WTC11 (cell line): Measurements from ENCODE around the gene GAB1. TPM values are rescaled to one million over a fixed set of nuclear protein-coding genes. Genes with fewer than 3 reads are reported as not detected.

Experiments
- ATAC-seq: fragments of 200-7000 bp; cut with Tn5 transposase; 2 replicates; pipeline ENCODE4 v1.10.0; 2021; ENCODE audit warnings: mild to moderate bottlenecking, moderate library complexity
- CTCF ChIA-PET: fragments of 300-600 bp; sonication (Branson Sonifier 250); formaldehyde crosslinking; loops from one replicate; lab custom pipeline; 2021; ENCODE audit warnings: antibody characterized with exemption; lab: Charles Lee
- POLR2A ChIA-PET: fragments of 350-600 bp; sonication (Branson Sonifier 250); formaldehyde crosslinking; loops from one replicate; lab custom pipeline; 2021; ENCODE audit warnings: antibody characterized with exemption; lab: Charles Lee
- DNase-seq: peaks from one replicate; pipeline ENCODE4 v3.0.0; 2021; ENCODE audit warnings: low spot score
- H3K27ac Mint-ChIP-seq: 2 replicates; pipeline ENCODE4 v1.8.0; 2021; ENCODE audit warnings: mixed read lengths
- H3K27me3 Mint-ChIP-seq: 2 replicates; pipeline ENCODE4 v1.8.0; 2021; ENCODE audit warnings: low read depth, mild to moderate bottlenecking, moderate library complexity, mixed read lengths
- H3K36me3 Mint-ChIP-seq: 2 replicates; pipeline ENCODE4 v1.8.0; 2021; ENCODE audit warnings: mixed read lengths
- H3K4me1 Mint-ChIP-seq: 2 replicates; pipeline ENCODE4 v1.8.0; 2022; ENCODE audit warnings: mixed read lengths
- H3K4me3 Mint-ChIP-seq: 2 replicates; pipeline ENCODE4 v1.8.0; 2021; ENCODE audit warnings: mild to moderate bottlenecking, moderate library complexity, mixed read lengths
- H3K9me3 Mint-ChIP-seq: 2 replicates; pipeline ENCODE4 v1.8.0; 2021; ENCODE audit warnings: mixed read lengths
- ATF6 ChIP-seq: sonication (generic); formaldehyde crosslinking; IDR thresholded peaks from 2 replicates; pipeline ENCODE4 v1.8.1; 2023; ENCODE audit warnings: mild to moderate bottlenecking, missing genetic modification reagents
- EMX1 ChIP-seq: fragments of 250-450 bp; sonication (Bioruptor Pico); IDR thresholded peaks from 2 replicates; pipeline ENCODE4 v1.8.0; 2021; ENCODE audit warnings: mild to moderate bottlenecking
- ESRRA ChIP-seq: sonication (generic); formaldehyde crosslinking; IDR thresholded peaks from 2 replicates; pipeline ENCODE4 v1.8.1; 2022; ENCODE audit warnings: mild to moderate bottlenecking, missing genetic modification reagents, borderline replicate concordance
- FOXK1 ChIP-seq: sonication (generic); formaldehyde crosslinking; IDR thresholded peaks from 2 replicates; pipeline ENCODE4 v1.8.0; 2022; ENCODE audit warnings: mild to moderate bottlenecking, moderate library complexity, missing genetic modification reagents
- HMGA2 ChIP-seq: fragments of 250-450 bp; sonication (Bioruptor Pico); IDR thresholded peaks from 2 replicates; pipeline ENCODE4 v1.4.0; 2021; ENCODE audit warnings: mild to moderate bottlenecking, moderate library complexity
- JUN ChIP-seq: sonication (generic); formaldehyde crosslinking; IDR thresholded peaks from 2 replicates; pipeline ENCODE4 v1.8.0; 2023; ENCODE audit warnings: mild to moderate bottlenecking, missing genetic modification reagents
- PRRX2 ChIP-seq: fragments of 250-450 bp; sonication (Bioruptor Pico); IDR thresholded peaks from 2 replicates; pipeline ENCODE4 v1.8.0; 2021; ENCODE audit warnings: mild to moderate bottlenecking
- TCF7 ChIP-seq: sonication (generic); formaldehyde crosslinking; IDR thresholded peaks from 2 replicates; pipeline ENCODE4 v1.8.0; 2022; ENCODE audit warnings: mild to moderate bottlenecking, low read depth, missing genetic modification reagents, moderate library complexity
- ZNF121 ChIP-seq: sonication (generic); formaldehyde crosslinking; IDR thresholded peaks from 2 replicates; pipeline ENCODE4 v1.8.0; 2023; ENCODE audit warnings: missing genetic modification reagents
- ZNF317 ChIP-seq: sonication (generic); formaldehyde crosslinking; IDR thresholded peaks from 2 replicates; pipeline ENCODE4 v1.8.1; 2023; ENCODE audit warnings: low read depth, mild to moderate bottlenecking, moderate library complexity, missing genetic modification reagents, borderline replicate concordance
- total RNA-seq: library from RNA; stranded (reverse); gene quantifications from 3 replicates; pipeline ENCODE4 v1.2.3, GENCODE V29; 2021
- TF ChIP-seq, protein P1 (sequence below): sonication (generic); formaldehyde crosslinking; IDR thresholded peaks from 2 replicates; pipeline ENCODE4 v1.8.0; 2022; ENCODE audit warnings: missing genetic modification reagents
- TF ChIP-seq, protein P2 (sequence below): sonication (generic); formaldehyde crosslinking; IDR thresholded peaks from 2 replicates; pipeline ENCODE4 v1.8.1; 2022; ENCODE audit warnings: mild to moderate bottlenecking, moderate library complexity, missing genetic modification reagents
- TF ChIP-seq, protein P3 (sequence below): fragments of 250-450 bp; sonication (Bioruptor Pico); conservative IDR thresholded peaks from 2 replicates; pipeline ENCODE4 v1.9.0; 2021; ENCODE audit warnings: mild to moderate bottlenecking
- TF ChIP-seq, protein P4 (sequence below): fragments of 200-600 bp; IDR thresholded peaks from 2 replicates; pipeline ENCODE4 v1.8.0; 2022; ENCODE audit warnings: antibody characterized with exemption
- TF ChIP-seq, protein P5 (sequence below): sonication (generic); formaldehyde crosslinking; IDR thresholded peaks from 2 replicates; pipeline ENCODE4 v1.8.1; 2022; ENCODE audit warnings: low read depth, mild to moderate bottlenecking, moderate library complexity, missing genetic modification reagents, borderline replicate concordance

Gene GAB1
- total RNA-seq, 1 experiment from 2014 or later, result 17.4 TPM

GRCh38 chr4:143363332-143363731 lies 26.7 kb downstream of the GAB1 start:
- CTCF ChIA-PET, result no interaction called here
- H3K36me3 Mint-ChIP-seq, result 0 out of 2 replicates have a peak, but pooled peaks cover 2% of the 10 kb centered on the region
- TF ChIP-seq TCF7 (CRISPR knock-in tag), result no peak
- TF ChIP-seq, protein P1, sequence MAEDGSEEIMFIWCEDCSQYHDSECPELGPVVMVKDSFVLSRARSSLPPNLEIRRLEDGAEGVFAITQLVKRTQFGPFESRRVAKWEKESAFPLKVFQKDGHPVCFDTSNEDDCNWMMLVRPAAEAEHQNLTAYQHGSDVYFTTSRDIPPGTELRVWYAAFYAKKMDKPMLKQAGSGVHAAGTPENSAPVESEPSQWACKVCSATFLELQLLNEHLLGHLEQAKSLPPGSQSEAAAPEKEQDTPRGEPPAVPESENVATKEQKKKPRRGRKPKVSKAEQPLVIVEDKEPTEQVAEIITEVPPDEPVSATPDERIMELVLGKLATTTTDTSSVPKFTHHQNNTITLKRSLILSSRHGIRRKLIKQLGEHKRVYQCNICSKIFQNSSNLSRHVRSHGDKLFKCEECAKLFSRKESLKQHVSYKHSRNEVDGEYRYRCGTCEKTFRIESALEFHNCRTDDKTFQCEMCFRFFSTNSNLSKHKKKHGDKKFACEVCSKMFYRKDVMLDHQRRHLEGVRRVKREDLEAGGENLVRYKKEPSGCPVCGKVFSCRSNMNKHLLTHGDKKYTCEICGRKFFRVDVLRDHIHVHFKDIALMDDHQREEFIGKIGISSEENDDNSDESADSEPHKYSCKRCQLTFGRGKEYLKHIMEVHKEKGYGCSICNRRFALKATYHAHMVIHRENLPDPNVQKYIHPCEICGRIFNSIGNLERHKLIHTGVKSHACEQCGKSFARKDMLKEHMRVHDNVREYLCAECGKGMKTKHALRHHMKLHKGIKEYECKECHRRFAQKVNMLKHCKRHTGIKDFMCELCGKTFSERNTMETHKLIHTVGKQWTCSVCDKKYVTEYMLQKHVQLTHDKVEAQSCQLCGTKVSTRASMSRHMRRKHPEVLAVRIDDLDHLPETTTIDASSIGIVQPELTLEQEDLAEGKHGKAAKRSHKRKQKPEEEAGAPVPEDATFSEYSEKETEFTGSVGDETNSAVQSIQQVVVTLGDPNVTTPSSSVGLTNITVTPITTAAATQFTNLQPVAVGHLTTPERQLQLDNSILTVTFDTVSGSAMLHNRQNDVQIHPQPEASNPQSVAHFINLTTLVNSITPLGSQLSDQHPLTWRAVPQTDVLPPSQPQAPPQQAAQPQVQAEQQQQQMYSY (CRISPR knock-in tag), result peak; percentile 71
- no peak for TF ChIP-seq ZNF121 (CRISPR knock-in tag)
- TF ChIP-seq, all 79 proteins: peak for 1
- H3K27ac Mint-ChIP-seq, result peak overlapping the region; percentile 8
- no peak for DNase-seq
- peaks cover 61% of the 10 kb centered on the region for H3K4me1 Mint-ChIP-seq
- POLR2A ChIA-PET, result no interaction called here
- ATAC-seq, result no peak
- H3K9me3 Mint-ChIP-seq, result peaks cover 8% of the 10 kb centered on the region
- no peaks in the 10 kb centered on the region for H3K27me3 Mint-ChIP-seq
- no peak overlapping the region for H3K4me3 Mint-ChIP-seq

- Mint-ChIP-seq H3K4me3 (no peak overlapping the region), H3K9me3 (peaks cover 8% of the 10 kb centered on the region), H3K4me1 (peaks cover 54% of the 10 kb centered on the region), H3K27ac (peak overlapping the region; percentile 91)
- CTCF ChIA-PET, result no interaction called here
- no peak for DNase-seq
- TF ChIP-seq, protein P2, sequence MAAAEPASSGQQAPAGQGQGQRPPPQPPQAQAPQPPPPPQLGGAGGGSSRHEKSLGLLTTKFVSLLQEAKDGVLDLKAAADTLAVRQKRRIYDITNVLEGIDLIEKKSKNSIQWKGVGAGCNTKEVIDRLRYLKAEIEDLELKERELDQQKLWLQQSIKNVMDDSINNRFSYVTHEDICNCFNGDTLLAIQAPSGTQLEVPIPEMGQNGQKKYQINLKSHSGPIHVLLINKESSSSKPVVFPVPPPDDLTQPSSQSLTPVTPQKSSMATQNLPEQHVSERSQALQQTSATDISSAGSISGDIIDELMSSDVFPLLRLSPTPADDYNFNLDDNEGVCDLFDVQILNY (CRISPR knock-in tag), result no peak
- TF ChIP-seq ESRRA (no peak), FOXK1 (no peak), PRRX2 (CRISPR knock-in tag) (no peak), ATF6 (CRISPR knock-in tag) (no peak)
- TF ChIP-seq, protein P3, sequence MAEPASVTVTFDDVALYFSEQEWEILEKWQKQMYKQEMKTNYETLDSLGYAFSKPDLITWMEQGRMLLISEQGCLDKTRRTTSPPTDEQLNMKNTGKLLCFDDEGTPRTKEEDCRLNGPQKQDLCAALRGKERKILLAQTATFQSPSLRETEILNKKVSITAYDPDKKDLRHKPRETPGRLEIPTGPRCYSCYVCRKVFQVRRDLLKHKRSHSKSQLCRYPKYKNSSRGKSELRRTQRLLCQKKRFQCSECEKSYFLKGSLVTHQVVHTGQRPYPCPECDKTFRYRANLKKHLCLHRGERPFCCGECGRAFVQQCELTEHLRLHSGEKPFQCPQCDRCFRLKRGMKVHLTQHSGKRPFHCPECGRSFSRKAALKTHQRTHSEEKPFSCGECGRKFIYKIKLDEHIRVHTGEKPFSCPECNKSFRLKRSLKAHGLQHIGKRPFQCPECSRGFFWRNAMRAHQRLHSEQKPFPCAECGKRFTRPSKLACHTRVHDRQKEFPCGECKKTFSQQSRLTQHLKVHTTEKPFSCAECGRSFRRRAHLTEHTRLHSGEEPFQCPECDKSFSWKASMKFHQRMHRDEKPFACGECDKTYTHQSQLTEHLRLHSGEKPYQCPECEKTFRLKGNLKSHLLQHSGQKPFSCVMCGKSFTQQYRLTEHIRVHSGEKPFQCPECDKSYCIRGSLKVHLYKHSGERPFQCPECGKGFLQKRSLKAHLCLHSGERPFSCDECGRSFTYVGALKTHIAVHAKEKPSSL, result no peak
- TF ChIP-seq, all 79 proteins: peak for 0
- Mint-ChIP-seq H3K27me3 (no peaks in the 10 kb centered on the region), H3K36me3 (0 out of 2 replicates have a peak, but pooled peaks cover 2% of the 10 kb centered on the region)
- POLR2A ChIA-PET, result interaction anchor here (0.6 kb wide), 1 partner anchor 27 kb away, joined by 3 read pairs; no protein-coding TSS in a partner anchor
- ATAC-seq, result no peak
These were observed 27.4 kb downstream of the GAB1 start for GRCh38 chr4:143364063-143364462.

DNA sequence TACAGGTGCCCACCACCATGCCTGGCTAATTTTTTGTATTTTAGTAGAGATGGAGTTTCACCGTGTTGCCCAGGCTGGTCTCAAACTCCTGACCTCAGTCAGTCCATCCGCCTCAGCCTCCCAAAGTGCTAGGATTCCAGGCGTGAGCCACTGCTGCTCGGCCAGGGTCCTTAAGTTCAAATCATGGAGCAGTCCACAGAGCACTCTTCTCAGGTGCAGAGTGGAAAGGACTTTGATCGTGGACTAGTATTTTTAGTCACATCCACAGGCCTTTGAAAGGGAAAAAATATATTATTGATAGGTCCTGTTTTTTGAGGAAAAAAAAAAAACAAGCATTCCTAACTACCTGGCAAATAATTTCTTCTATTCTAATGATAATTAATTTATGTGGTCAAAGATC lies 31.2 kb downstream of the GAB1 start:
- peaks cover 23% of the 10 kb centered on the region for H3K36me3 Mint-ChIP-seq
- POLR2A ChIA-PET, result no interaction called here
- H3K27me3 Mint-ChIP-seq, result no peaks in the 10 kb centered on the region
- peaks cover 19% of the 10 kb centered on the region for H3K4me1 Mint-ChIP-seq
- TF ChIP-seq JUN (CRISPR knock-in tag) (no peak), ZNF317 (CRISPR knock-in tag) (no peak), EMX1 (CRISPR knock-in tag) (no peak), HMGA2 (no peak)
- TF ChIP-seq, protein P4, sequence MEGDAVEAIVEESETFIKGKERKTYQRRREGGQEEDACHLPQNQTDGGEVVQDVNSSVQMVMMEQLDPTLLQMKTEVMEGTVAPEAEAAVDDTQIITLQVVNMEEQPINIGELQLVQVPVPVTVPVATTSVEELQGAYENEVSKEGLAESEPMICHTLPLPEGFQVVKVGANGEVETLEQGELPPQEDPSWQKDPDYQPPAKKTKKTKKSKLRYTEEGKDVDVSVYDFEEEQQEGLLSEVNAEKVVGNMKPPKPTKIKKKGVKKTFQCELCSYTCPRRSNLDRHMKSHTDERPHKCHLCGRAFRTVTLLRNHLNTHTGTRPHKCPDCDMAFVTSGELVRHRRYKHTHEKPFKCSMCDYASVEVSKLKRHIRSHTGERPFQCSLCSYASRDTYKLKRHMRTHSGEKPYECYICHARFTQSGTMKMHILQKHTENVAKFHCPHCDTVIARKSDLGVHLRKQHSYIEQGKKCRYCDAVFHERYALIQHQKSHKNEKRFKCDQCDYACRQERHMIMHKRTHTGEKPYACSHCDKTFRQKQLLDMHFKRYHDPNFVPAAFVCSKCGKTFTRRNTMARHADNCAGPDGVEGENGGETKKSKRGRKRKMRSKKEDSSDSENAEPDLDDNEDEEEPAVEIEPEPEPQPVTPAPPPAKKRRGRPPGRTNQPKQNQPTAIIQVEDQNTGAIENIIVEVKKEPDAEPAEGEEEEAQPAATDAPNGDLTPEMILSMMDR, result no peak
- TF ChIP-seq, protein P5, sequence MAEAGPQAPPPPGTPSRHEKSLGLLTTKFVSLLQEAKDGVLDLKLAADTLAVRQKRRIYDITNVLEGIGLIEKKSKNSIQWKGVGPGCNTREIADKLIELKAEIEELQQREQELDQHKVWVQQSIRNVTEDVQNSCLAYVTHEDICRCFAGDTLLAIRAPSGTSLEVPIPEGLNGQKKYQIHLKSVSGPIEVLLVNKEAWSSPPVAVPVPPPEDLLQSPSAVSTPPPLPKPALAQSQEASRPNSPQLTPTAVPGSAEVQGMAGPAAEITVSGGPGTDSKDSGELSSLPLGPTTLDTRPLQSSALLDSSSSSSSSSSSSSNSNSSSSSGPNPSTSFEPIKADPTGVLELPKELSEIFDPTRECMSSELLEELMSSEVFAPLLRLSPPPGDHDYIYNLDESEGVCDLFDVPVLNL (CRISPR knock-in tag), result no peak
- DNase-seq, result no peak
- CTCF ChIA-PET, result no interaction called here
- no peak for ATAC-seq
- H3K27ac Mint-ChIP-seq, result no peak overlapping the region
- peaks cover 17% of the 10 kb centered on the region for H3K9me3 Mint-ChIP-seq
- H3K4me3 Mint-ChIP-seq, result no peak overlapping the region
